H1 (cell line): Measurements from ENCODE around the gene DUSP10. TPM values are rescaled to one million over a fixed set of nuclear protein-coding genes. Genes with fewer than 3 reads are reported as not detected.

Experiments
- CTCF ChIA-PET: fragments of 300-600 bp; sonication (Branson Sonifier 250); formaldehyde crosslinking; loops from one replicate; lab custom pipeline; 2021; ENCODE audit not compliant: partially characterized antibody; lab: Charles Lee
- POLR2A ChIA-PET: fragments of 300-600 bp; sonication (Branson Sonifier 250); formaldehyde crosslinking; loops from one replicate; lab custom pipeline; 2021; ENCODE audit warnings: inconsistent platforms; ENCODE audit not compliant: partially characterized antibody; lab: Charles Lee
- DNase-seq, 2 experiments: peaks; one replicate each; pipeline versions ENCODE4 v3.0.0 to v3.0.0-alpha.2; 2010 to 2022; ENCODE audit warnings: low spot score in 2 of 2, low read depth in 1 of 2, mixed read lengths in 1 of 2
- FAIRE-seq: peaks from 2 replicates; lab custom pipeline; 2011; peaks lifted over from hg19 to GRCh38; lab: Jason Lieb, UNC
- H2AFZ ChIP-seq: 2 replicates; pipeline ENCODE4 v1.8.1; 2012; ENCODE audit warnings: low read length, inconsistent platforms
- H2AK5ac ChIP-seq: 2 replicates; pipeline ENCODE4 v1.6.1; 2013; ENCODE audit warnings: low read depth, low read length
- H2BK120ac ChIP-seq: replicated peaks from 2 replicates; pipeline ENCODE3; 2013; ENCODE audit warnings: low read depth, low read length, inconsistent platforms
- H2BK12ac ChIP-seq: 2 replicates; pipeline ENCODE4 v1.6.1; 2013; ENCODE audit warnings: low read depth, low read length
- H2BK15ac ChIP-seq: 2 replicates; pipeline ENCODE4 v1.6.1; 2013; ENCODE audit warnings: low read length
- H2BK20ac ChIP-seq: 2 replicates; pipeline ENCODE4 v1.6.1; 2013; ENCODE audit warnings: low read length
- H2BK5ac ChIP-seq: 2 replicates; pipeline ENCODE4 v1.6.1; 2013; ENCODE audit warnings: low read depth, low read length
- H3K14ac ChIP-seq: 2 replicates; pipeline ENCODE4 v1.6.1; 2013; ENCODE audit warnings: inconsistent platforms; ENCODE audit not compliant: insufficient read length
- H3K18ac ChIP-seq: 2 replicates; pipeline ENCODE4 v1.6.1; 2013; ENCODE audit warnings: low read length; ENCODE audit errors: extremely low read depth
- H3K23ac ChIP-seq: 2 replicates; pipeline ENCODE4 v1.6.1; 2013; ENCODE audit warnings: inconsistent platforms; ENCODE audit not compliant: insufficient read length
- H3K23me2 ChIP-seq: 2 replicates; pipeline ENCODE4 v1.6.1; 2013; ENCODE audit warnings: low read depth, low read length
- H3K27ac ChIP-seq: 2 replicates; pipeline ENCODE4 v1.6.1; 2011; ENCODE audit warnings: low read depth, low read length, inconsistent platforms
- H3K27me3 ChIP-seq, 4 experiments: replicated peaks in 1 of 4; 1 replicate in 1 of 4; 2 replicates in 3 of 4; pipeline versions ENCODE4 v1.6.1 to v1.8.1; 2011 to 2013; ENCODE audit warnings: low read length in 3 of 4, mild to moderate bottlenecking in 3 of 4, inconsistent platforms in 2 of 4, mixed read lengths in 2 of 4, moderate library complexity in 1 of 4; ENCODE audit not compliant: control insufficient read depth in 3 of 4, insufficient read depth in 3 of 4; ENCODE audit errors: extremely low read depth in 1 of 4
- H3K36me3 ChIP-seq, 4 experiments: 2 replicates each; pipeline versions ENCODE4 v1.6.1 to v1.8.1; 2011 to 2013; ENCODE audit warnings: mild to moderate bottlenecking in 4 of 4, low read length in 3 of 4, moderate library complexity in 2 of 4, control low read depth in 1 of 4, inconsistent platforms in 1 of 4; ENCODE audit not compliant: insufficient read depth in 4 of 4, control insufficient read depth in 2 of 4
- H3K4ac ChIP-seq: replicated peaks from 2 replicates; pipeline ENCODE3; 2013; ENCODE audit warnings: low read length, low read depth, mixed read lengths, inconsistent platforms; ENCODE audit not compliant: insufficient read length
- H3K4me1 ChIP-seq, 4 experiments: replicated peaks in 1 of 4; 1 replicate in 1 of 4; 2 replicates in 3 of 4; pipeline versions ENCODE4 v1.6.1 to v1.8.1; 2011 to 2013; ENCODE audit warnings: low read length in 3 of 4, inconsistent platforms in 2 of 4, mixed read lengths in 1 of 4; ENCODE audit not compliant: insufficient read depth in 4 of 4, control insufficient read depth in 3 of 4
- H3K4me2 ChIP-seq, 2 experiments: 2 replicates each; pipeline versions ENCODE4 v1.6.1 to v1.8.1; 2011 to 2013; ENCODE audit warnings: low read depth in 2 of 2, low read length in 2 of 2, control low read depth in 1 of 2, inconsistent platforms in 1 of 2, mild to moderate bottlenecking in 1 of 2; ENCODE audit not compliant: insufficient read depth in 1 of 2
- H3K4me3 ChIP-seq, 4 experiments: fragments of 200-600, 300-600 bp in 1 of 4; sonication (generic), shearing (Covaris generic), sonication (Bioruptor Twin) in 1 of 4; 2 replicates each; pipeline versions ENCODE4 v1.5.1 to v1.8.1; 2011 to 2016; ENCODE audit warnings: low read length in 4 of 4, low read depth in 3 of 4, control low read depth in 2 of 4, inconsistent platforms in 2 of 4, mild to moderate bottlenecking in 2 of 4, mixed read lengths in 1 of 4, moderate library complexity in 1 of 4; ENCODE audit not compliant: insufficient read depth in 2 of 4; ENCODE audit errors: extremely low read depth in 1 of 4
- H3K56ac ChIP-seq: replicated peaks from 2 replicates; pipeline ENCODE3; 2013; ENCODE audit warnings: low read depth, mild to moderate bottlenecking, mixed read lengths, low read length, inconsistent platforms; ENCODE audit not compliant: insufficient read length
- H3K79me1 ChIP-seq: 2 replicates; pipeline ENCODE4 v1.6.1; 2013; ENCODE audit warnings: low read depth, low read length, control low read depth
- H3K79me2 ChIP-seq, 2 experiments: 2 replicates each; pipeline versions ENCODE4 v1.6.1 to v1.8.1; 2012 to 2013; ENCODE audit warnings: low read length in 2 of 2, mild to moderate bottlenecking in 2 of 2, inconsistent platforms in 1 of 2; ENCODE audit not compliant: insufficient read depth in 2 of 2, control insufficient read depth in 1 of 2
- H3K9ac ChIP-seq, 4 experiments: replicated peaks in 1 of 4; 1 replicate in 1 of 4; 2 replicates in 3 of 4; pipeline versions ENCODE4 v1.6.1 to v1.8.1; 2011 to 2013; ENCODE audit warnings: low read depth in 3 of 4, low read length in 3 of 4, control low read depth in 2 of 4, mild to moderate bottlenecking in 2 of 4, moderate library complexity in 2 of 4, inconsistent platforms in 1 of 4; ENCODE audit errors: extremely low read depth in 1 of 4
- H3K9me3 ChIP-seq, 2 experiments: 2 replicates each; pipeline versions ENCODE4 v1.6.1 to v1.8.1; 2012 to 2013; ENCODE audit warnings: mild to moderate bottlenecking in 2 of 2, moderate library complexity in 2 of 2, control low read depth in 1 of 2, inconsistent platforms in 1 of 2, low read depth in 1 of 2, low read length in 1 of 2, mixed read lengths in 1 of 2; ENCODE audit not compliant: insufficient read depth in 2 of 2
- H4K20me1 ChIP-seq, 2 experiments: replicated peaks in 1 of 2; 2 replicates each; pipeline versions ENCODE3 to v1.8.1; 2011 to 2013; ENCODE audit warnings: inconsistent platforms in 2 of 2, low read length in 2 of 2, mild to moderate bottlenecking in 1 of 2; ENCODE audit not compliant: insufficient read depth in 2 of 2, control insufficient read depth in 1 of 2
- H4K5ac ChIP-seq: 2 replicates; pipeline ENCODE4 v1.6.1; 2013; ENCODE audit warnings: low read length, low read depth, mixed read lengths, inconsistent platforms; ENCODE audit not compliant: insufficient read length
- H4K8ac ChIP-seq: 2 replicates; pipeline ENCODE4 v1.8.0; 2013; ENCODE audit warnings: mild to moderate bottlenecking, moderate library complexity, low read length, inconsistent platforms; ENCODE audit not compliant: insufficient read depth; ENCODE audit errors: extremely low read depth
- H4K91ac ChIP-seq: replicated peaks from 2 replicates; pipeline ENCODE3; 2013; ENCODE audit warnings: low read length, mixed read lengths, inconsistent platforms; ENCODE audit not compliant: insufficient read length
- BCL11A ChIP-seq, 2 experiments: IDR thresholded peaks; one replicate each; pipeline ENCODE4 v1.6.1; 2011; ENCODE audit warnings: low read depth in 2 of 2, low read length in 2 of 2, mild to moderate bottlenecking in 2 of 2
- BRCA1 ChIP-seq: IDR thresholded peaks from 2 replicates; pipeline ENCODE4 v1.6.1; 2012; ENCODE audit warnings: low read depth, low read length, improper control_type of control experiment
- CBX8 ChIP-seq: fragments of 300-800, 300-1000 bp; sonication (generic); IDR thresholded peaks from 2 replicates; pipeline ENCODE4 v1.7.1; 2016; ENCODE audit warnings: low read depth, low read length, borderline replicate concordance
- RAD21 ChIP-seq, 2 experiments: IDR thresholded peaks in 1 of 2; conservative IDR thresholded peaks in 1 of 2; 2 replicates each; pipeline ENCODE4 v1.6.1; 2011; ENCODE audit warnings: low read depth in 2 of 2, low read length in 2 of 2, improper control_type of control experiment in 1 of 2, inconsistent platforms in 1 of 2, mild to moderate bottlenecking in 1 of 2, moderate library complexity in 1 of 2
- TAF7 ChIP-seq: optimal IDR thresholded peaks from 2 replicates; pipeline ENCODE3; 2011; ENCODE audit warnings: low read depth, mild to moderate bottlenecking, inconsistent platforms, low read length, moderate library complexity, borderline replicate concordance
- WGBS, 2 experiments: shearing (Covaris generic) in 1 of 2; methylation state at CpG; one replicate each; pipeline versions ENCODE4 v1.1.6 to v1.1.7; 2013 to 2015; ENCODE audit warnings: low lambda C conversion rate in 2 of 2, mixed read lengths in 2 of 2, inconsistent platforms in 1 of 2, low coverage in 1 of 2, missing lambda C conversion rate in 1 of 2; ENCODE audit not compliant: insufficient replicate concordance in 2 of 2, insufficient coverage in 1 of 2, insufficient read length in 1 of 2; ENCODE audit errors: extremely low coverage in 1 of 2, missing lambda C conversion rate in 1 of 2; 5-methylcytosine and 5-hydroxymethylcytosine counted together
- polyA plus RNA-seq, 7 experiments: library from polyadenylated mRNA; depleted of rRNA in 3 of 7; stranded (reverse) in 5 of 7; unstranded in 2 of 7; fragments of >200 nt in 5 of 7; fragments of 200-250 nt in 2 of 7; gene quantifications; 1 replicate in 5 of 7; 2 replicates in 1 of 7; 4 replicates in 1 of 7; pipeline versions ENCODE4 v1.2.1 to v1.2.3, GENCODE V29; 2011 to 2013; ENCODE audit warnings: missing spikeins in 2 of 7, mixed read lengths in 2 of 7
- total RNA-seq: library from RNA; stranded (reverse); fragmentation: NEBNext Ultra II Directional; extraction: Animal tissue kit (Norgen Biotek cat#: 25700); gene quantifications from 2 replicates; pipeline ENCODE4 v1.2.1, GENCODE V29; 2021

Gene DUSP10
- total and polyA plus RNA-seq, 2 of the 8 experiments (the other 6 are each of a cell fraction or from before 2014, with no cell fraction given), result 1.2 TPM

GRCh38 chr1:221706191-221706590 lies 35.7 kb downstream of the DUSP10 start:
- Histone ChIP-seq H3K4me3 (no peak overlapping the region), H4K5ac (no peak overlapping the region), H3K4me2 (no peak overlapping the region), H3K23me2 (no peaks in the 10 kb centered on the region), H3K36me3 (no peaks in the 10 kb centered on the region), H2BK20ac (no peak overlapping the region), H4K8ac (no peak overlapping the region), H2AFZ (no peak overlapping the region), H3K18ac (no peak overlapping the region), H3K23ac (no peak overlapping the region), H3K27ac (no peak overlapping the region), H4K91ac (no peak overlapping the region), H4K20me1 (no peaks in the 10 kb centered on the region), H3K79me1 (no peaks in the 10 kb centered on the region), H3K9me3 (no peaks in the 10 kb centered on the region), H3K9ac (no peak overlapping the region), H3K4ac (no peak overlapping the region), H2BK12ac (no peak overlapping the region), H3K4me1 (no peaks in the 10 kb centered on the region; a peak in 1 of 7 replicates), H2BK5ac (no peak overlapping the region), H2BK15ac (no peak overlapping the region), H2AK5ac (no peak overlapping the region; the same call in 1 of the 2 replicates), H3K79me2 (no peaks in the 10 kb centered on the region), H3K56ac (no peak overlapping the region), H2BK120ac (no peak overlapping the region), H3K14ac (no peak overlapping the region), H3K27me3 (peaks cover 0 to 1% (median 0%) of the 10 kb centered on the region in 4 experiments; a peak in 2 of 7 replicates)
- WGBS, 2 experiments, result 98% methylated on average over 12 of the region's 12 CpGs; no CpG with 5 or more reads in 1 of the 2 experiments
- ChIA-PET POLR2A (no interaction called here), CTCF (interaction anchor here (0.5 to 1.2 kb wide), 2 partner anchors 14 to 139 kb away, joined by 3 read pairs; no protein-coding TSS in a partner anchor)
- FAIRE-seq, result no peak
- DNase-seq, result no peak
- TF ChIP-seq TAF7 (no peak), BRCA1 (no peak), RAD21 (IDR thresholded peaks at IDR 0.05 in 1 of 2, conservative IDR thresholded peaks at IDR 0.05 in 1 of 2; ENCODE audit: low read depth in 2 of 2, low read length in 2 of 2) (no peak), BCL11A (IDR thresholded peaks at IDR 0.05; ENCODE audit: low read depth in 2 of 2, low read length in 2 of 2) (no peak), CBX8 (no peak)
